HCT116 (cell line): ENCODE data around the gene PFDN4. TPM values are rescaled to one million over a fixed set of nuclear protein-coding genes. Genes with fewer than 3 reads are reported as not detected.

Experiments
- ATAC-seq: fragments of 200-7000 bp; cut with Tn5 transposase; 2 replicates; pipeline ENCODE4 v1.9.1; 2020; ENCODE audit warnings: mild to moderate bottlenecking, moderate library complexity
- BruUV-seq: library from RNA; stranded (reverse); fragments of 400-500 nt; replicated peaks from 2 replicates; lab custom pipeline; 2021; lab: Mats Ljungman, UMichigan
- CTCF ChIA-PET: fragments of 300-600 bp; sonication (Branson Sonifier 250); formaldehyde crosslinking; loops from one replicate; lab custom pipeline; 2021; ENCODE audit warnings: antibody characterized with exemption; lab: Charles Lee
- POLR2A ChIA-PET: fragments of 300-600, 350-600 bp; sonication (Branson Sonifier 250); formaldehyde crosslinking; loops from one replicate; lab custom pipeline; 2021; ENCODE audit warnings: antibody characterized with exemption; lab: Charles Lee
- RAD21 ChIA-PET, 2 experiments: fragments of 300-600 bp; sonication (Branson Sonifier 250); formaldehyde crosslinking; loops; one replicate each; lab custom pipeline; 2023; ENCODE audit warnings: low total read pairs in 2 of 2; ENCODE audit not compliant: uncharacterized antibody in 2 of 2, unreplicated experiment in 2 of 2, low non-redundant PET in 1 of 2; lab: Charles Lee
- DNase-seq: peaks from one replicate; pipeline ENCODE4 v3.0.0-alpha.2; 2010; ENCODE audit warnings: low read depth, low spot score
- H2AFZ ChIP-seq: fragments of 200-600 bp; shearing (Covaris generic), sonication (generic); 2 replicates; pipeline ENCODE4 v1.6.1; 2017; ENCODE audit warnings: low read depth, mixed run types, mixed read lengths, antibody characterized with exemption, low read length; ENCODE audit not compliant: poor library complexity, severe bottlenecking
- H3K27ac ChIP-seq: 2 replicates; pipeline ENCODE4 v1.5.1; 2012; ENCODE audit warnings: low read depth, low read length
- H3K27me3 ChIP-seq: fragments of 200-600 bp; sonication (generic); 2 replicates; pipeline ENCODE4 v1.6.1; 2016; ENCODE audit warnings: mixed run types, low read length, mixed read lengths; ENCODE audit not compliant: insufficient read depth
- H3K36me3 ChIP-seq, 2 experiments: fragments of 200-500 bp in 1 of 2; fragments of 200-600 bp in 1 of 2; sonication (Bioruptor generic) in 1 of 2; sonication (generic) in 1 of 2; 2 replicates each; pipeline versions ENCODE4 v1.5.1 to v1.6.1; 2014 to 2016; ENCODE audit warnings: low read length in 2 of 2, inconsistent platforms in 1 of 2, mixed read lengths in 1 of 2, mixed run types in 1 of 2; ENCODE audit not compliant: insufficient read depth in 2 of 2, control insufficient read depth in 1 of 2
- H3K4me1 ChIP-seq, 2 experiments: fragments of 200-600 bp in 1 of 2; sonication (generic) in 1 of 2; 2 replicates each; pipeline versions ENCODE4 v1.5.1 to v1.6.1; 2012 to 2017; ENCODE audit warnings: low read length in 2 of 2, inconsistent platforms in 1 of 2, mild to moderate bottlenecking in 1 of 2, mixed read lengths in 1 of 2, mixed run types in 1 of 2, moderate library complexity in 1 of 2; ENCODE audit not compliant: insufficient read depth in 2 of 2, control insufficient read depth in 1 of 2
- H3K4me2 ChIP-seq: fragments of 200-600 bp; sonication (generic); 2 replicates; pipeline ENCODE4 v1.6.1; 2017; ENCODE audit warnings: mixed run types, low read length, mixed read lengths
- H3K4me3 ChIP-seq, 2 experiments: fragments of 200-600 bp in 1 of 2; sonication (generic) in 1 of 2; replicated peaks in 1 of 2; 2 replicates each; pipeline ENCODE4 v1.5.1; 2011 to 2016; ENCODE audit warnings: low read length in 2 of 2, control low read depth in 1 of 2, low read depth in 1 of 2, mild to moderate bottlenecking in 1 of 2, mixed read lengths in 1 of 2, mixed run types in 1 of 2
- H3K79me2 ChIP-seq: fragments of 200-600 bp; sonication (generic); 2 replicates; pipeline ENCODE4 v1.6.1; 2017; ENCODE audit warnings: mild to moderate bottlenecking, mixed run types, low read length, moderate library complexity, mixed read lengths; ENCODE audit not compliant: insufficient read depth
- H3K9ac ChIP-seq: fragments of 200-600 bp; sonication (generic); 2 replicates; pipeline ENCODE4 v1.6.1; 2016; ENCODE audit warnings: low read length, mixed read lengths
- H3K9me2 ChIP-seq: fragments of 200-600 bp; sonication (generic), shearing (Covaris generic); 2 replicates; pipeline ENCODE4 v1.6.1; 2017; ENCODE audit warnings: mixed run types, mild to moderate bottlenecking, moderate library complexity; ENCODE audit not compliant: insufficient read depth
- H3K9me3 ChIP-seq, 2 experiments: fragments of 200-500 bp in 1 of 2; fragments of 200-600 bp in 1 of 2; sonication (Bioruptor generic) in 1 of 2; sonication (generic) in 1 of 2; 2 replicates each; pipeline ENCODE4 v1.6.1; 2014 to 2017; ENCODE audit warnings: low read length in 2 of 2, mixed read lengths in 2 of 2, inconsistent platforms in 1 of 2, low read depth in 1 of 2, mild to moderate bottlenecking in 1 of 2, mixed run types in 1 of 2, moderate library complexity in 1 of 2; ENCODE audit not compliant: control insufficient read depth in 1 of 2, insufficient read depth in 1 of 2
- H4K20me1 ChIP-seq: fragments of 200-600 bp; sonication (generic), shearing (Covaris generic); 2 replicates; pipeline ENCODE4 v1.6.1; 2017; ENCODE audit warnings: mixed run types, mild to moderate bottlenecking, moderate library complexity; ENCODE audit not compliant: insufficient read depth
- ATF3 ChIP-seq: IDR thresholded peaks from 2 replicates; pipeline ENCODE4 v1.6.1; 2012
- CEBPB ChIP-seq: IDR thresholded peaks from 2 replicates; pipeline ENCODE4 v1.6.1; 2012; ENCODE audit warnings: low read depth
- EGR1 ChIP-seq: IDR thresholded peaks from 2 replicates; pipeline ENCODE4 v1.6.1; 2012; ENCODE audit warnings: low read depth
- ELF1 ChIP-seq: IDR thresholded peaks from 2 replicates; pipeline ENCODE4 v1.6.1; 2012; ENCODE audit warnings: low read depth, borderline replicate concordance
- EZH2 ChIP-seq: fragments of 200-600 bp; sonication (generic); IDR thresholded peaks from 2 replicates; pipeline ENCODE4 v1.6.1; 2017; ENCODE audit warnings: antibody characterized with exemption, mixed run types
- FOSL1 ChIP-seq: IDR thresholded peaks from 2 replicates; pipeline ENCODE4 v1.6.1; 2012; ENCODE audit warnings: low read depth
- MAX ChIP-seq: IDR thresholded peaks from 2 replicates; pipeline ENCODE4 v1.6.1; 2012
- POLR2A ChIP-seq: IDR thresholded peaks from 2 replicates; pipeline ENCODE4 v1.7.0; 2011; ENCODE audit warnings: borderline replicate concordance; ENCODE audit not compliant: insufficient read depth, insufficient read length; ENCODE audit errors: extremely low read depth
- POLR2AphosphoS5 ChIP-seq: IDR thresholded peaks from 2 replicates; pipeline ENCODE4 v1.6.1; 2011; ENCODE audit warnings: mild to moderate bottlenecking, low read depth, low read length, moderate library complexity
- RAD21 ChIP-seq: IDR thresholded peaks from 2 replicates; pipeline ENCODE4 v1.6.1; 2012; ENCODE audit warnings: low read depth, mild to moderate bottlenecking
- SIN3A ChIP-seq: IDR thresholded peaks from 2 replicates; pipeline ENCODE4 v1.6.1; 2012; ENCODE audit warnings: low read depth
- SP1 ChIP-seq: IDR thresholded peaks from 2 replicates; pipeline ENCODE4 v1.6.1; 2012; ENCODE audit warnings: low read depth
- TCF7L2 ChIP-seq: IDR thresholded peaks from 2 replicates; pipeline ENCODE4 v1.7.0; 2011; ENCODE audit warnings: borderline replicate concordance, inconsistent platforms; ENCODE audit not compliant: insufficient read depth, insufficient read length; ENCODE audit errors: extremely low read depth
- YY1 ChIP-seq: IDR thresholded peaks from 2 replicates; pipeline ENCODE4 v1.6.1; 2011; ENCODE audit warnings: low read length, low read depth, moderate library complexity, mild to moderate bottlenecking; ENCODE audit not compliant: insufficient replicate concordance; ENCODE audit errors: extremely low read depth
- ZBTB33 ChIP-seq: IDR thresholded peaks from 2 replicates; pipeline ENCODE4 v1.6.1; 2011; ENCODE audit warnings: mild to moderate bottlenecking, low read length, moderate library complexity; ENCODE audit not compliant: insufficient replicate concordance; ENCODE audit errors: extremely low read depth
- ZFX ChIP-seq: fragments of 450-650 bp; IDR thresholded peaks from 2 replicates; pipeline ENCODE4 v1.6.1; 2017
- ZNF274 ChIP-seq: fragments of 200-500 bp; sonication (Bioruptor generic); IDR thresholded peaks from 2 replicates; pipeline ENCODE4 v1.6.1; 2014; ENCODE audit warnings: mild to moderate bottlenecking, low read depth, low read length, inconsistent platforms
- intact Hi-C: fragments of 100-400 bp; cut with micrococcal nuclease; formaldehyde crosslinking; loops from 2 replicates; pipeline ENCODE4 v1.10.0; 2022
- total RNA-seq: library from RNA; stranded (reverse); gene quantifications from one replicate; pipeline ENCODE4 v1.2.1, GENCODE V29; 2021; ENCODE audit not compliant: unreplicated experiment

Gene PFDN4
- total RNA-seq, 1 experiment from 2014 or later: 71.5 TPM

- no peaks in the 10 kb centered on the region for H4K20me1 ChIP-seq
- ChIA-PET POLR2A (interaction anchor here (1.9 to 2.3 kb wide), 2 partner anchors 38 to 44 kb away, joined by 4 to 14 read pairs; no protein-coding TSS in a partner anchor), CTCF (interaction anchor here (3.7 kb wide), 1 partner anchor 67 kb away, joined by 15 read pairs; no protein-coding TSS in a partner anchor)
- peaks cover 86 to 99% of the 10 kb centered on the region in 2 experiments for H3K4me1 ChIP-seq
- H3K36me3 ChIP-seq: peaks cover 0 to 7% of the 10 kb centered on the region in 2 experiments; a peak in 1 of 4 replicates
- H3K4me2 ChIP-seq: peak overlapping the region; percentile 94
- H3K79me2 ChIP-seq: peaks cover 68% of the 10 kb centered on the region
- peak overlapping the region; percentile 94 for H3K27ac ChIP-seq
- no peak for ATAC-seq
- H3K9ac ChIP-seq: peak overlapping the region; percentile 82
- no peaks in the 10 kb centered on the region for H3K27me3 ChIP-seq
- H3K4me3 ChIP-seq: no peak overlapping the region
- no peaks in the 10 kb centered on the region for H3K9me3 ChIP-seq
- TF ChIP-seq POLR2A (no peak), POLR2AphosphoS5 (no peak; the same call in 1 of the 2 replicates), ATF3 (no peak), EGR1 (no peak), EZH2 (no peak), ZNF274 (no peak), TCF7L2 (no peak), MAX (no peak), FOSL1 (no peak), RAD21 (no peak), SIN3A (no peak), SP1 (no peak), ELF1 (no peak), CEBPB (no peak), YY1 (no peak), ZFX (no peak), ZBTB33 (no peak)
- TF ChIP-seq, all 23 proteins: peak for 0
- intact Hi-C loops: loop anchor here (5.0 kb wide), 1 partner anchor 49 kb away; no protein-coding TSS in a partner anchor
- H3K9me2 ChIP-seq: no peaks in the 10 kb centered on the region
- no TSS peak for BruUV-seq
- no peak overlapping the region for H2AFZ ChIP-seq
- no peak for DNase-seq
- RAD21 ChIA-PET: no interaction called here
Measured at GRCh38 chr20:54170963-54171362, 36.9 kb upstream of the PFDN4 start.
